ENCODE data around the gene TENM3.

DNA sequence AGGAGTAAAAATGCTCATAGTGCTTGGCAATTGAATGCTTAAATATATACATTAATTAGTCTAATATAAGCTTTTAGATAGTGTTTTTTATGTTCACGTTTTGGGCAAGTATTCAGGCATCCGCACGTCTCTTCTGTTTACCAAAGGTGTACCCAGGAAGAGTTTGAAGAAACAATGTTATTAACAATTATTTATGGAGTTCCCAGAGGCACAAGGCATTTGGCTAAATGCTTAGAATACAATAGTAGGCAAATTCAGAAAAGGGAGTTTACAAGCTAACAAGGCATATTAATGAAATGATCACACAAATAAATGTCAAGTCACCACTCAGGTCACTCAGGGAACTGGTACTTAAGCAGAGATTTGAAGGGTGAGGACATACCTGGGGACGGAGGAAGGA is 294.8 kb downstream of the TENM3 start:
- TF ChIP-seq, protein P1, sequence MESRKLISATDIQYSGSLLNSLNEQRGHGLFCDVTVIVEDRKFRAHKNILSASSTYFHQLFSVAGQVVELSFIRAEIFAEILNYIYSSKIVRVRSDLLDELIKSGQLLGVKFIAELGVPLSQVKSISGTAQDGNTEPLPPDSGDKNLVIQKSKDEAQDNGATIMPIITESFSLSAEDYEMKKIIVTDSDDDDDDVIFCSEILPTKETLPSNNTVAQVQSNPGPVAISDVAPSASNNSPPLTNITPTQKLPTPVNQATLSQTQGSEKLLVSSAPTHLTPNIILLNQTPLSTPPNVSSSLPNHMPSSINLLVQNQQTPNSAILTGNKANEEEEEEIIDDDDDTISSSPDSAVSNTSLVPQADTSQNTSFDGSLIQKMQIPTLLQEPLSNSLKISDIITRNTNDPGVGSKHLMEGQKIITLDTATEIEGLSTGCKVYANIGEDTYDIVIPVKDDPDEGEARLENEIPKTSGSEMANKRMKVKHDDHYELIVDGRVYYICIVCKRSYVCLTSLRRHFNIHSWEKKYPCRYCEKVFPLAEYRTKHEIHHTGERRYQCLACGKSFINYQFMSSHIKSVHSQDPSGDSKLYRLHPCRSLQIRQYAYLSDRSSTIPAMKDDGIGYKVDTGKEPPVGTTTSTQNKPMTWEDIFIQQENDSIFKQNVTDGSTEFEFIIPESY (IDR thresholded peaks at IDR 0.05; ENCODE audit: borderline replicate concordance, low read depth), result no peak
- TF ChIP-seq, protein P2, sequence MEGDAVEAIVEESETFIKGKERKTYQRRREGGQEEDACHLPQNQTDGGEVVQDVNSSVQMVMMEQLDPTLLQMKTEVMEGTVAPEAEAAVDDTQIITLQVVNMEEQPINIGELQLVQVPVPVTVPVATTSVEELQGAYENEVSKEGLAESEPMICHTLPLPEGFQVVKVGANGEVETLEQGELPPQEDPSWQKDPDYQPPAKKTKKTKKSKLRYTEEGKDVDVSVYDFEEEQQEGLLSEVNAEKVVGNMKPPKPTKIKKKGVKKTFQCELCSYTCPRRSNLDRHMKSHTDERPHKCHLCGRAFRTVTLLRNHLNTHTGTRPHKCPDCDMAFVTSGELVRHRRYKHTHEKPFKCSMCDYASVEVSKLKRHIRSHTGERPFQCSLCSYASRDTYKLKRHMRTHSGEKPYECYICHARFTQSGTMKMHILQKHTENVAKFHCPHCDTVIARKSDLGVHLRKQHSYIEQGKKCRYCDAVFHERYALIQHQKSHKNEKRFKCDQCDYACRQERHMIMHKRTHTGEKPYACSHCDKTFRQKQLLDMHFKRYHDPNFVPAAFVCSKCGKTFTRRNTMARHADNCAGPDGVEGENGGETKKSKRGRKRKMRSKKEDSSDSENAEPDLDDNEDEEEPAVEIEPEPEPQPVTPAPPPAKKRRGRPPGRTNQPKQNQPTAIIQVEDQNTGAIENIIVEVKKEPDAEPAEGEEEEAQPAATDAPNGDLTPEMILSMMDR (IDR thresholded peaks at IDR 0.05), result no peak
